GM19238 (cell line): ENCODE results near the gene SUN2.
A peak's percentile ranks its signal among the peaks of the same experiment; 100 is the strongest.

Experiments used
- DNase-seq: peaks from one replicate; pipeline ENCODE4 v3.0.0; 2011; ENCODE audit warnings: low spot score; ENCODE audit not compliant: insufficient read length

SUN2 gene

GRCh38 chr22:38718414-38718813, 37.4 kb downstream of the SUN2 start:
- no peak for DNase-seq

DNA sequence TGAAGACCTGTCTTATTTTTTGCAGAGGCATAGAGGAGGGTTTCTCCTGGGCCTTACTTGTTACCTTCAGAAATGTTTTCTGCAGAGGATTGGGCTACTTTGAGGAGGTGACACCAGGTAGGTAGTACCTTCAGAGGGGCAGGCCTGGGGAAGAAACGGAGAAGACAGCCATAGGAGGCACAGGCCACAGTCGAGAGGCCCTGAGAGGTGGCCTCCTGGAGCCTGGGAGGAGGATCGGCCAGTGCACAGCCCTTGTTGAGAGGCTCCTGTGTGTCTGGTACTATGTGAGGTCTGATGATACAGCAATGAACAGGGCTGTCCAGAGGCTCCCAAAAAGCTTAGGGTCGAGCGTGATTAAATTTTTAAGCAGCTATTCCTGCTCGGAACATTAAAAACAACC, 38.6 kb downstream of the SUN2 start:
- DNase-seq: no peak

DNA sequence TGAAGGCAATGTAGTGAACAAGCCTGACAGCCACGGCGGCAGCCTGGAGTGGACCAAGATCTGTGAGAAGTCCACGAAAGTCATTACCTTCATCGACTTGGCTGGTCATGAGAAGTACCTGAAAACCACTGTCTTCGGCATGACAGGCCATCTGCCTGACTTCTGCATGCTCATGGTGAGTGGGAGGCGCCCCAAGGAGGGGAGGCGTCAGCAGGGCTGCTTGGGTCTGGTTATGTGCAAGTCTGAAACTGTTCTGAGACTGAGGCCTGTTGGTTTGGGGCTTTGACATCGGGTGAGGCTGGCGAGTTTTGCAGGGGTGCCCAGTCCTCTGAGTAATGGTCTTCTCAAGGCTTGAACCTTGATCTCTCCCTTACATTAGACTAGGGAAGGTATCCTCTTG, 39.0 kb downstream of the SUN2 start:
- DNase-seq: no peak

GRCh38 chr22:38716271-38716670, 39.5 kb downstream of the SUN2 start:
- no peak for DNase-seq

DNA sequence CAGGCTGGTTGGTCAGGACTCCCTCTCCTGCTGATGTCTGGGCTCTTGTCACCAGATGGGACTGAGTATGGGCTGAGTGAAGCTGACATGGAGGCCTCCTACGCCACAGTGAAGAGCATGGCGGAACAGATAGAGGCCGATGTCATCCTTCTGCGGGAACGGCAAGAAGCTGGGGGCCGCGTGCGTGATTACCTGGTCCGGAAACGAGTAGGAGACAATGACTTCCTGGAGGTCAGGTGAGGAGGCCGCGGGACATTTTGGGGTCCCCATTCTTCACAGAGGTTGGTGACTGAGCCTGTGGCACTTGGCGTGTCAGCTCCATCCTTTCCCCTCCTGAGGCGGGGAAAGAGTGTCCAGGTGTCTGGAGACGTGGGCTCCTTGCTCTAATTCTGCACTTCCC, 39.9 kb downstream of the SUN2 start:
- no peak for DNase-seq

GRCh38 chr22:38715176-38715764, 40.5 kb downstream of the SUN2 start:
- DNase-seq: no peak

DNA sequence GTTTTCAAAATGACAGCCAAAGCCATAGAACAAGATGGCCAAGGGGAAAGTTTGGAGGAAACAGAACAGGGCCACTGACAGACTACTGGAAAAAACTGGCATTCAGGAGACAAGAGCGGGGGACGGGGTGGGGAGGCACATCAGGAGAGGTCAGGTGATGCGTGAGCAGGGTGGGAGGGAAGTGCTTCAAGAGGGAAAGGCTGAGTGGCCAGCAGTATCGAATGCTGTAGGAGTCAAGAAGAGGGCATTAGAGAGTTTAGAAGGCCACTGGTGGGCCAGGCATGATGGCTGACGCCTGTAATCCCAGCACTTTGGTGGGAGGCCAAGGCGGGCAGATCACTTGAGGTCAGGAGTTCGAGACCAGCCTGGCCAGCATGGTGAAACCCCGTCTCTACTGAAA, 41.9 kb downstream of the SUN2 start:
- DNase-seq: no peak

- no peak for DNase-seq
These were observed 43.2 kb downstream of the SUN2 start for GRCh38 chr22:38712486-38713207.

- no peak for DNase-seq
These were observed 44.9 kb downstream of the SUN2 start for GRCh38 chr22:38710866-38711265.

GRCh38 chr22:38710351-38710750, 45.4 kb downstream of the SUN2 start:
- no peak for DNase-seq

DNA sequence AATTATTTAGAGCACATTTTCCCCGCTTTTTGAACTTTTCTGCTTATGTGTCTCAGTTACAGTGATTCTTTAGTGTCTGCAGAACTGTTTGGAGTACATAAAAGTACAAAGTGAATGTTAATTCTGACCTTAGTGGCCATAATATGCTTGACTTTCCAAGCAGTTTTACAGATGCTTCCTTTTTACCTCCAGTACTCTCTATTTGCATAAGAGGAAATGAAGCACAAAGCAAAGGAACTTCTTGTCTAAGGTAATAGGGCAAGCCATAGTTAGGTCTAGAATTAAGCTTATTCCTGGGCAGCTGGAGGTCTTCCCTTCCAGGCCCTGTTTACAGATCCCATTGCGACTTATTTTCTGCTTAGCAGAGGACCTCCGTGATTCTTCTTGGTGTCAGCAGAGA, 46.5 kb downstream of the SUN2 start:
- DNase-seq: no peak

DNA sequence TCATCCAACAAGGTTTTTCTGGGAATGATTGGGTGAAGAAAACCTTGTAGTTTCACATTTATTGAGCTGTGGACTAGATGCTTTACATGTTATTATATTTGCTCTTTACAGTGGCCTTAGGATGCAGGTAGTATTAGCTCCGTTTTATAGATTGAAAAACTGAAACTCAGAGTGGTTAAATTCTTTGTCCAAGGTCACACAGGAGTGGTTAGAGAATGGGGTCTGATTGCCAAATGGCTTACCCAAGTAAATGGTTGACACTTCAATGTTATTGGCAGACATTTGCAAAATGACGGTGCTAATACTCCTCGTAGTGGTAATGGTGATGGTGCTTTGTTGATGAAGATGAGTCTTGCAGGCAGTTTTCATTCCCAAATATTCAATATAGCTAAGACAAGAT, 47.8 kb downstream of the SUN2 start:
- no peak for DNase-seq

- DNase-seq: no peak
These were observed 48.5 kb downstream of the SUN2 start for GRCh38 chr22:38707346-38707745.

GRCh38 chr22:38706901-38707195, 49.0 kb downstream of the SUN2 start:
- no peak for DNase-seq

DNA sequence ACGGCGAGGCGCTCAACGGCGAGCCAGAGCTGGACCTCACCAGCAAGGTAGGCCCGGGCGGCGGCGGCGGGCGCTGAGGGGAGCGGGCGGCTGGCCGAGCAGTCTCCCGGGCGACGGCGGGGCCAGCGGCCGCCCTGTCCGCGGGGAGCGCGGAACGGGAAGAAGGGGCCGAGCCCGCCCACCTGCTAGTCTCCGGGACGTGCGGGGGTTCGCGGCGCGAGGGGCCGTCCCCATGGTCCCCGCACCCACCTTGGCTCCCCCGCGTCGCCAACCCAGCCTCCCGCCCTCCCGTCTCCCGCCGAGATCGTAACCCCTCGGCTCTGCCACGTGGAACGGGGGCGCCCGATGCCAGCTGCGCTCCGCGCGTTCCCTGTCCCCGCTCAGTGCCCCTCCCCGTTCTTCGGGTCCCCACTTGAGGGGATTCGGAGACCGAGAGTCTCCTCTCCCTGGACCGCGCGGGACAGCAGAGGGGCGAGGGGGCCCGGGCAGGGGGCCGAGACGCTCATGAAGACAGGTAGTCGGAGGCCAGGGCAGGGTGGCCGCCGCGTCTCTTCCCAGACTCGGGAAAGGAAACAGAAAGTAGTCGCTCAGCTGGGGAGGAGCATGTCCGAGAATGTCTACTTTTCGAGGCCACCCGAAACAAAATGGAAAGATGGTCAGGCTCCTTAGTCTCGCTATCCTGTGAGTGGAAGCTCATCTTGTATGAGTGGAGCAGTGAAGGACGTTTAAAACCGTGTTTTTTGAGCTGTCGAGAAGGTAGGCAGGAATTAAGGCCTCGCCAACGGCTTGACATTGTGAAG, 49.5 kb downstream of the SUN2 start:
- DNase-seq: peak; percentile 34

GRCh38 chr22:38705235-38706100, 50.3 kb downstream of the SUN2 start, which contains the start of gene GTPBP1:
Gene GTPBP1, plus strand, starts transcription at chr22:38705944. Its CDS starts 12 bp downstream, at chr22:38705956.
- DNase-seq: peak; percentile 91

DNA sequence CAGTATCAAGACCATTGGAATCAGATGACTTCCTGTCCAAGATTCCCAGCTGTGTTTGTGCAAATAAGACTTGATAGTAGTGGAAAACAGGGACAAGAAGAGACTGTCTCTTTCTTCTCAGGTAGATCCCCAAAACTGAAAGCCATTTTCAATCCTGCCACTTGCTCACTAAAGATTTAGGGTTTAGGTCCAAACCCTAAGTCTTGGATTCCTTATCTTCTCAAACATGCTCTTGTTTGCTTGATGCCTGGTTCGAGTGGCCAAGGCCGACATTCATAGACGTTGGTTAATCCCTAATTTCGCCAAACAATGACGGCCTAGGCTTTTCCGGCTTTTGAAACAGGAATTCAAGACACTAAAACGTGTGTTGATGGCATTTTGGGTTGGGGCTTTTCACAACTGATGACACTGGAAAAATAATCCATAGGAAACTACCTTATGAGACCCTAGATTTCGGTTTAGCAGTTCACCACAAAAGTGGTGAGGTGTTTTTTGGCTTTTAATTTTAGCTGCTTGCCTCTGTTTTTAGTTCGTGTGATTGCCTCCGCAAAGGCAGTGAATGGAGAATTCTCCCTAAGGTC, 51.1 kb downstream of the SUN2 start:
- no peak for DNase-seq

DNA sequence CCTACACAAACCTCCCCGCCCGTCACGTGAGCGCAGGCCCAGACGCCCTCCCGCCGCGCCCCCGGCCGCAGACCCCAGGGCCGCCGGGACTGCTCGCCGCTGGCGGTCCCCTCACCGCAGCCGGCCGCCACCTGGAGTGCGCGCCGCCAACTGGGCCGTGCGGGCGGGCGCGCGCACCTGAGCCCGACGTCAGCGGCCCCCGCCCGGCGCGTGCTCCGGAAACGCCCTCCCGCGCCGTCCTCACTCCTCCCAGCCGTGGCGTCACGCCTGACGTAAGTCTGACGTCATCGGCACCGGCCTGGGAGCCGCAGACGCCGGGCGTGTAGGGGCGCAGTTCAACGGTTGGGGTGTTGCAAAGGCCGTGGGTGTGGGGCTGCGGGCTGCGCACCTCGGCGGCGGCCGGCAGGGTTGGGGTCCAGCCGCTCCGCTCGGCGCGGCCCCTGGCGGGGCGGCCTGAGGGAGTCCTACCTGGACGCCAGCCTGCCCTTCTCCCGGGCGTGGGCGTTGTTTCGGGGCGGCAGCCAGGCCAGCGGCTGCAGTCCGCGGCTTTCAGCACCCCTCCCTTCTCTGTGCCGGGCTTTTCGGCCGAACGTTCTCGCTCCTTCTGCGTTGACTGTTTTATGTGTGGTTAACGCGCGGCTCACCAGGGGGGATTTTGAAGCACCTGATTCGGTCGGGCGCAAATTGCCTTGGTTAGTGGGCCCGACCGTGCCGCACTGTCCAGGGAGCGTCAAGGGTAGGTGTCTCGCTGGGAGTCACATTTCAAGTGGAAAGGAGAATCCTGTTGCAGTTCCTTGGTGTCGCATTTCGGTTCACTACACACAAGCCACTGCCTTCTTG, 54.8 kb downstream of the SUN2 start, which contains the start of gene JOSD1:
Gene JOSD1, minus strand, starts transcription at position 155 of the 840 bp plus-strand sequence. CDS start 956 bp downstream, outside the sequence.
- DNase-seq: peak; percentile 87

GRCh38 chr22:38700270-38700788, 55.5 kb downstream of the SUN2 start:
- DNase-seq: peak; percentile 44

GRCh38 chr22:38699784-38700183, 56.0 kb downstream of the SUN2 start:
- DNase-seq: no peak
